Middle frontal gyrus (tissue), 1 donor: ENCODE measurements around the gene KRT6B.

Experiments used
- DNase-seq: peaks from one replicate; pipeline ENCODE4 v3.0.0-alpha.2; 2015; ENCODE audit warnings: low spot score; ENCODE audit errors: extremely low spot score

KRT6B gene

GRCh38 chr12:52436828-52437474 lies 15.0 kb downstream of the KRT6B start:
- DNase-seq: no peak

GRCh38 chr12:52436000-52436827 lies 15.7 kb downstream of the KRT6B start:
- no peak for DNase-seq

- no peak for DNase-seq
Observed at GRCh38 chr12:52435659-52435999, 16.3 kb downstream of the KRT6B start.

- DNase-seq: no peak
Observed at GRCh38 chr12:52434760-52435530, 17.0 kb downstream of the KRT6B start.

- DNase-seq: no peak
Observed at GRCh38 chr12:52434081-52434733, 17.7 kb downstream of the KRT6B start, which contains the start of gene KRT75. KRT75 (minus strand) TSS chr12:52434371; CDS start chr12:52434304, 67 bp downstream.

- no peak for DNase-seq
Observed at GRCh38 chr12:52433501-52434080, 18.4 kb downstream of the KRT6B start.

GRCh38 chr12:52432559-52433207 lies 19.3 kb downstream of the KRT6B start:
- DNase-seq: no peak

- DNase-seq: no peak
Observed at GRCh38 chr12:52428121-52428520, 23.8 kb downstream of the KRT6B start.

GRCh38 chr12:52427083-52427482 lies 24.9 kb downstream of the KRT6B start:
- DNase-seq: no peak

GRCh38 chr12:52426034-52426433 lies 25.9 kb downstream of the KRT6B start:
- no peak for DNase-seq

GRCh38 chr12:52425466-52425865 lies 26.5 kb downstream of the KRT6B start:
- no peak for DNase-seq

- no peak for DNase-seq
Observed at GRCh38 chr12:52423661-52424500, 28.1 kb downstream of the KRT6B start.

GRCh38 chr12:52423035-52423434 lies 28.9 kb downstream of the KRT6B start:
- no peak for DNase-seq

GRCh38 chr12:52419656-52420055 lies 32.3 kb downstream of the KRT6B start:
- no peak for DNase-seq

GRCh38 chr12:52418576-52419110 lies 33.3 kb downstream of the KRT6B start:
- no peak for DNase-seq

GRCh38 chr12:52417740-52418139 lies 34.2 kb downstream of the KRT6B start:
- no peak for DNase-seq

- DNase-seq: no peak
Observed at GRCh38 chr12:52416795-52417194, 35.2 kb downstream of the KRT6B start.

- no peak for DNase-seq
Observed at GRCh38 chr12:52415870-52416750, 35.8 kb downstream of the KRT6B start.
